ENCODE results near the gene HPN. TPM values are rescaled to one million over a fixed set of nuclear protein-coding genes. Genes with fewer than 3 reads are reported as not detected.

The HPN gene
- total and polyA plus RNA-seq, 2 of the 13 experiments (the other 11 are each of a cell fraction or from before 2014, with no cell fraction given): 46.7 to 261 TPM

DNA sequence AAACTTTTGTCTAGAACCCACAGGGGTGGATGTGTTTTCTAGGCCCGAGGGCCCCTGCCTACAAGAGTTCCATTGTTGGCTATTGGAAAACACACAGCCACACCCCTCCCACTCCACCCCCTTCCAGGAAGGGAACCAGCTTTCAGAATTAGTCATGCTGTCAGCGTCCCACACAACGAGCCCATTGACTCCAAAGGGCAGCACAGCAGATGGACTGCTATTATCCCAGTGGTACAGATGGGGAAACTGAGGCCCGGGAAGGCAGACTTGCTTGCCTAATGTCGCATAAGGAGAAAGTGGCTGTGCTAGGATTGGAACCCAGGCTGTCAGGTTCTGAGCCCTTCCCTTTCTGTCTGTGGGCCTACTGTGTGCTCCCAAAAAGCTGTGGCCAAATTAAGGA, 66.0 kb downstream of the HPN start (continued):
- TF ChIP-seq, protein P1, sequence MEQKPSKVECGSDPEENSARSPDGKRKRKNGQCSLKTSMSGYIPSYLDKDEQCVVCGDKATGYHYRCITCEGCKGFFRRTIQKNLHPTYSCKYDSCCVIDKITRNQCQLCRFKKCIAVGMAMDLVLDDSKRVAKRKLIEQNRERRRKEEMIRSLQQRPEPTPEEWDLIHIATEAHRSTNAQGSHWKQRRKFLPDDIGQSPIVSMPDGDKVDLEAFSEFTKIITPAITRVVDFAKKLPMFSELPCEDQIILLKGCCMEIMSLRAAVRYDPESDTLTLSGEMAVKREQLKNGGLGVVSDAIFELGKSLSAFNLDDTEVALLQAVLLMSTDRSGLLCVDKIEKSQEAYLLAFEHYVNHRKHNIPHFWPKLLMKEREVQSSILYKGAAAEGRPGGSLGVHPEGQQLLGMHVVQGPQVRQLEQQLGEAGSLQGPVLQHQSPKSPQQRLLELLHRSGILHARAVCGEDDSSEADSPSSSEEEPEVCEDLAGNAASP (CRISPR knock-in tag; IDR thresholded peaks at IDR 0.05; ENCODE audit: borderline replicate concordance): peak; percentile 45; the same call in 1 of the 2 replicates
- TF ChIP-seq CCAR2 (optimal IDR thresholded peaks at IDR 0.05; ENCODE audit: low read depth, low read length) (no peak), MEIS2 (CRISPR knock-in tag; IDR thresholded peaks at IDR 0.05) (peak; percentile 34; the same call in 1 of the 2 replicates), SALL1 (CRISPR knock-in tag; IDR thresholded peaks at IDR 0.05) (peak; percentile 37; the same call in 1 of the 2 replicates), MED1 (CRISPR knock-in tag; IDR thresholded peaks at IDR 0.05) (peak; percentile 26; the same call in 1 of the 2 replicates), ZNF331 (CRISPR knock-in tag; IDR thresholded peaks at IDR 0.05) (0 out of 2 replicates have a peak, but pooled peaks have one; percentile 35), TRIM24 (CRISPR knock-in tag; IDR thresholded peaks at IDR 0.05) (no peak), TBX2 (CRISPR knock-in tag; IDR thresholded peaks at IDR 0.05; ENCODE audit: borderline replicate concordance) (peak; percentile 46; the same call in 1 of the 2 replicates), SOX6 (IDR thresholded peaks at IDR 0.05) (no peak), SOX6 (CRISPR knock-in tag; IDR thresholded peaks at IDR 0.05) (peak; percentile 71), ELF4 (CRISPR knock-in tag; IDR thresholded peaks at IDR 0.05; ENCODE audit: borderline replicate concordance) (no peak)
- TF ChIP-seq, protein P2, sequence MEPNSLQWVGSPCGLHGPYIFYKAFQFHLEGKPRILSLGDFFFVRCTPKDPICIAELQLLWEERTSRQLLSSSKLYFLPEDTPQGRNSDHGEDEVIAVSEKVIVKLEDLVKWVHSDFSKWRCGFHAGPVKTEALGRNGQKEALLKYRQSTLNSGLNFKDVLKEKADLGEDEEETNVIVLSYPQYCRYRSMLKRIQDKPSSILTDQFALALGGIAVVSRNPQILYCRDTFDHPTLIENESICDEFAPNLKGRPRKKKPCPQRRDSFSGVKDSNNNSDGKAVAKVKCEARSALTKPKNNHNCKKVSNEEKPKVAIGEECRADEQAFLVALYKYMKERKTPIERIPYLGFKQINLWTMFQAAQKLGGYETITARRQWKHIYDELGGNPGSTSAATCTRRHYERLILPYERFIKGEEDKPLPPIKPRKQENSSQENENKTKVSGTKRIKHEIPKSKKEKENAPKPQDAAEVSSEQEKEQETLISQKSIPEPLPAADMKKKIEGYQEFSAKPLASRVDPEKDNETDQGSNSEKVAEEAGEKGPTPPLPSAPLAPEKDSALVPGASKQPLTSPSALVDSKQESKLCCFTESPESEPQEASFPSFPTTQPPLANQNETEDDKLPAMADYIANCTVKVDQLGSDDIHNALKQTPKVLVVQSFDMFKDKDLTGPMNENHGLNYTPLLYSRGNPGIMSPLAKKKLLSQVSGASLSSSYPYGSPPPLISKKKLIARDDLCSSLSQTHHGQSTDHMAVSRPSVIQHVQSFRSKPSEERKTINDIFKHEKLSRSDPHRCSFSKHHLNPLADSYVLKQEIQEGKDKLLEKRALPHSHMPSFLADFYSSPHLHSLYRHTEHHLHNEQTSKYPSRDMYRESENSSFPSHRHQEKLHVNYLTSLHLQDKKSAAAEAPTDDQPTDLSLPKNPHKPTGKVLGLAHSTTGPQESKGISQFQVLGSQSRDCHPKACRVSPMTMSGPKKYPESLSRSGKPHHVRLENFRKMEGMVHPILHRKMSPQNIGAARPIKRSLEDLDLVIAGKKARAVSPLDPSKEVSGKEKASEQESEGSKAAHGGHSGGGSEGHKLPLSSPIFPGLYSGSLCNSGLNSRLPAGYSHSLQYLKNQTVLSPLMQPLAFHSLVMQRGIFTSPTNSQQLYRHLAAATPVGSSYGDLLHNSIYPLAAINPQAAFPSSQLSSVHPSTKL (CRISPR knock-in tag; IDR thresholded peaks at IDR 0.05): peak; percentile 63
- TF ChIP-seq, protein P3, sequence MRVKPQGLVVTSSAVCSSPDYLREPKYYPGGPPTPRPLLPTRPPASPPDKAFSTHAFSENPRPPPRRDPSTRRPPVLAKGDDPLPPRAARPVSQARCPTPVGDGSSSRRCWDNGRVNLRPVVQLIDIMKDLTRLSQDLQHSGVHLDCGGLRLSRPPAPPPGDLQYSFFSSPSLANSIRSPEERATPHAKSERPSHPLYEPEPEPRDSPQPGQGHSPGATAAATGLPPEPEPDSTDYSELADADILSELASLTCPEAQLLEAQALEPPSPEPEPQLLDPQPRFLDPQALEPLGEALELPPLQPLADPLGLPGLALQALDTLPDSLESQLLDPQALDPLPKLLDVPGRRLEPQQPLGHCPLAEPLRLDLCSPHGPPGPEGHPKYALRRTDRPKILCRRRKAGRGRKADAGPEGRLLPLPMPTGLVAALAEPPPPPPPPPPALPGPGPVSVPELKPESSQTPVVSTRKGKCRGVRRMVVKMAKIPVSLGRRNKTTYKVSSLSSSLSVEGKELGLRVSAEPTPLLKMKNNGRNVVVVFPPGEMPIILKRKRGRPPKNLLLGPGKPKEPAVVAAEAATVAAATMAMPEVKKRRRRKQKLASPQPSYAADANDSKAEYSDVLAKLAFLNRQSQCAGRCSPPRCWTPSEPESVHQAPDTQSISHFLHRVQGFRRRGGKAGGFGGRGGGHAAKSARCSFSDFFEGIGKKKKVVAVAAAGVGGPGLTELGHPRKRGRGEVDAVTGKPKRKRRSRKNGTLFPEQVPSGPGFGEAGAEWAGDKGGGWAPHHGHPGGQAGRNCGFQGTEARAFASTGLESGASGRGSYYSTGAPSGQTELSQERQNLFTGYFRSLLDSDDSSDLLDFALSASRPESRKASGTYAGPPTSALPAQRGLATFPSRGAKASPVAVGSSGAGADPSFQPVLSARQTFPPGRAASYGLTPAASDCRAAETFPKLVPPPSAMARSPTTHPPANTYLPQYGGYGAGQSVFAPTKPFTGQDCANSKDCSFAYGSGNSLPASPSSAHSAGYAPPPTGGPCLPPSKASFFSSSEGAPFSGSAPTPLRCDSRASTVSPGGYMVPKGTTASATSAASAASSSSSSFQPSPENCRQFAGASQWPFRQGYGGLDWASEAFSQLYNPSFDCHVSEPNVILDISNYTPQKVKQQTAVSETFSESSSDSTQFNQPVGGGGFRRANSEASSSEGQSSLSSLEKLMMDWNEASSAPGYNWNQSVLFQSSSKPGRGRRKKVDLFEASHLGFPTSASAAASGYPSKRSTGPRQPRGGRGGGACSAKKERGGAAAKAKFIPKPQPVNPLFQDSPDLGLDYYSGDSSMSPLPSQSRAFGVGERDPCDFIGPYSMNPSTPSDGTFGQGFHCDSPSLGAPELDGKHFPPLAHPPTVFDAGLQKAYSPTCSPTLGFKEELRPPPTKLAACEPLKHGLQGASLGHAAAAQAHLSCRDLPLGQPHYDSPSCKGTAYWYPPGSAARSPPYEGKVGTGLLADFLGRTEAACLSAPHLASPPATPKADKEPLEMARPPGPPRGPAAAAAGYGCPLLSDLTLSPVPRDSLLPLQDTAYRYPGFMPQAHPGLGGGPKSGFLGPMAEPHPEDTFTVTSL (CRISPR knock-in tag; IDR thresholded peaks at IDR 0.05; ENCODE audit: borderline replicate concordance): no peak
- TF ChIP-seq, protein P4, sequence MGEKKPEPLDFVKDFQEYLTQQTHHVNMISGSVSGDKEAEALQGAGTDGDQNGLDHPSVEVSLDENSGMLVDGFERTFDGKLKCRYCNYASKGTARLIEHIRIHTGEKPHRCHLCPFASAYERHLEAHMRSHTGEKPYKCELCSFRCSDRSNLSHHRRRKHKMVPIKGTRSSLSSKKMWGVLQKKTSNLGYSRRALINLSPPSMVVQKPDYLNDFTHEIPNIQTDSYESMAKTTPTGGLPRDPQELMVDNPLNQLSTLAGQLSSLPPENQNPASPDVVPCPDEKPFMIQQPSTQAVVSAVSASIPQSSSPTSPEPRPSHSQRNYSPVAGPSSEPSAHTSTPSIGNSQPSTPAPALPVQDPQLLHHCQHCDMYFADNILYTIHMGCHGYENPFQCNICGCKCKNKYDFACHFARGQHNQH (CRISPR knock-in tag; IDR thresholded peaks at IDR 0.05): no peak
- TF ChIP-seq, protein P5, sequence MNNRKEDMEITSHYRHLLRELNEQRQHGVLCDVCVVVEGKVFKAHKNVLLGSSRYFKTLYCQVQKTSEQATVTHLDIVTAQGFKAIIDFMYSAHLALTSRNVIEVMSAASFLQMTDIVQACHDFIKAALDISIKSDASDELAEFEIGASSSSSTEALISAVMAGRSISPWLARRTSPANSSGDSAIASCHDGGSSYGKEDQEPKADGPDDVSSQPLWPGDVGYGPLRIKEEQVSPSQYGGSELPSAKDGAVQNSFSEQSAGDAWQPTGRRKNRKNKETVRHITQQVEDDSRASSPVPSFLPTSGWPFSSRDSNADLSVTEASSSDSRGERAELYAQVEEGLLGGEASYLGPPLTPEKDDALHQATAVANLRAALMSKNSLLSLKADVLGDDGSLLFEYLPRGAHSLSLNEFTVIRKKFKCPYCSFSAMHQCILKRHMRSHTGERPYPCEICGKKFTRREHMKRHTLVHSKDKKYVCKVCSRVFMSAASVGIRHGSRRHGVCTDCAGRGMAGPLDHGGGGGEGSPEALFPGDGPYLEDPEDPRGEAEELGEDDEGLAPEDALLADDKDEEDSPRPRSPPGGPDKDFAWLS (CRISPR knock-in tag; IDR thresholded peaks at IDR 0.05; ENCODE audit: borderline replicate concordance): no peak
